Ishikawa (cell line): ENCODE data around the gene PABPN1L.

Experiments used
- CEBPB ChIP-seq: IDR thresholded peaks from 2 replicates; pipeline ENCODE4 v1.6.1; 2012
- EP300 ChIP-seq: IDR thresholded peaks from 2 replicates; pipeline ENCODE4 v1.6.1; 2012; ENCODE audit warnings: borderline replicate concordance
- NFIC ChIP-seq: IDR thresholded peaks from 2 replicates; pipeline ENCODE4 v1.6.1; 2012
- RAD21 ChIP-seq: IDR thresholded peaks from 2 replicates; pipeline ENCODE4 v1.6.1; 2012; ENCODE audit warnings: low read depth
- TAF1 ChIP-seq: IDR thresholded peaks from 2 replicates; pipeline ENCODE4 v1.6.1; 2012; ENCODE audit warnings: low read depth, mild to moderate bottlenecking
- TCF12 ChIP-seq: IDR thresholded peaks from 2 replicates; pipeline ENCODE4 v1.6.1; 2012; ENCODE audit warnings: low read depth
- TEAD4 ChIP-seq: IDR thresholded peaks from 2 replicates; pipeline ENCODE4 v1.6.1; 2012
- YY1 ChIP-seq: IDR thresholded peaks from 2 replicates; pipeline ENCODE4 v1.6.1; 2012; ENCODE audit warnings: low read depth

- TF ChIP-seq CEBPB: no peak
- TF ChIP-seq EP300: no peak
- no peak for TF ChIP-seq TAF1
- no peak for TF ChIP-seq TEAD4
- TF ChIP-seq RAD21: no peak
- no peak for TF ChIP-seq YY1
- no peak for TF ChIP-seq NFIC
- no peak for TF ChIP-seq TCF12
These were observed 27.4 kb downstream of the PABPN1L start for GRCh38 chr16:88839026-88839529.
